Keratinocyte (primary cell): ENCODE data around the gene DMBX1. TPM values are rescaled to one million over a fixed set of nuclear protein-coding genes. Genes with fewer than 3 reads are reported as not detected.

ENCODE experiments used
- DNase-seq: peaks from one replicate; pipeline ENCODE4 v3.0.0-alpha.2; 2011; ENCODE audit warnings: low read depth, missing footprints, low spot score
- FAIRE-seq: peaks from 2 replicates; lab custom pipeline; 2011; peaks lifted over from hg19 to GRCh38; lab: Jason Lieb, UNC
- H2AFZ ChIP-seq: 2 replicates; pipeline ENCODE4 v1.6.0; 2012; ENCODE audit warnings: low read length, control low read depth, inconsistent platforms; ENCODE audit not compliant: control insufficient read depth
- H3K27ac ChIP-seq: 2 replicates; pipeline ENCODE4 v1.5.1; 2011; ENCODE audit warnings: low read length; ENCODE audit not compliant: control insufficient read depth, insufficient read depth
- H3K27me3 ChIP-seq: 3 replicates; pipeline ENCODE4 v1.6.0; 2011; ENCODE audit warnings: low read length; ENCODE audit not compliant: control insufficient read depth, insufficient read depth; ENCODE audit errors: extremely low read depth
- H3K36me3 ChIP-seq, 2 experiments: 2 replicates in 1 of 2; 3 replicates in 1 of 2; pipeline ENCODE4 v1.5.1; 2011; ENCODE audit warnings: low read length in 2 of 2, mild to moderate bottlenecking in 1 of 2; ENCODE audit not compliant: control insufficient read depth in 2 of 2, insufficient read depth in 2 of 2; ENCODE audit errors: extremely low read depth in 1 of 2
- H3K4me1 ChIP-seq: 3 replicates; pipeline ENCODE4 v1.5.1; 2011; ENCODE audit warnings: low read length; ENCODE audit not compliant: control insufficient read depth, insufficient read depth; ENCODE audit errors: extremely low read depth
- H3K4me2 ChIP-seq: 3 replicates; pipeline ENCODE4 v1.6.0; 2011; ENCODE audit warnings: low read depth, low read length; ENCODE audit not compliant: control insufficient read depth, insufficient read depth; ENCODE audit errors: extremely low read depth
- H3K4me3 ChIP-seq, 3 experiments: fragments of 200-600 bp in 1 of 3; sonication (generic) in 1 of 3; 2 replicates in 2 of 3; 3 replicates in 1 of 3; pipeline ENCODE4 v1.5.1; 2011 to 2016; ENCODE audit warnings: low read length in 3 of 3, mild to moderate bottlenecking in 3 of 3, control low read depth in 2 of 3, inconsistent platforms in 1 of 3, low read depth in 1 of 3, mixed read lengths in 1 of 3, mixed run types in 1 of 3, moderate library complexity in 1 of 3; ENCODE audit not compliant: control insufficient read depth in 2 of 3, insufficient read depth in 2 of 3; ENCODE audit errors: extremely low read depth in 1 of 3
- H3K79me2 ChIP-seq: 2 replicates; pipeline ENCODE4 v1.6.0; 2012; ENCODE audit warnings: low read length; ENCODE audit not compliant: control insufficient read depth, insufficient read depth
- H3K9ac ChIP-seq: 3 replicates; pipeline ENCODE4 v1.6.0; 2011; ENCODE audit warnings: low read length; ENCODE audit not compliant: control insufficient read depth, insufficient read depth; ENCODE audit errors: extremely low read depth
- H3K9me1 ChIP-seq: 3 replicates; pipeline ENCODE4 v1.6.0; 2011; ENCODE audit warnings: low read length; ENCODE audit not compliant: control insufficient read depth, insufficient read depth; ENCODE audit errors: extremely low read depth
- H3K9me3 ChIP-seq: 2 replicates; pipeline ENCODE4 v1.5.1; 2012; ENCODE audit warnings: low read depth, low read length; ENCODE audit not compliant: control insufficient read depth
- H4K20me1 ChIP-seq: 3 replicates; pipeline ENCODE4 v1.6.0; 2011; ENCODE audit warnings: low read length; ENCODE audit not compliant: control insufficient read depth, insufficient read depth; ENCODE audit errors: extremely low read depth
- EZH2 ChIP-seq: IDR thresholded peaks from one replicate; pipeline ENCODE4 v1.6.1; 2012; ENCODE audit warnings: inconsistent platforms, mild to moderate bottlenecking, low read length, moderate library complexity
- dilution Hi-C: fragments of 300-500 bp; cut with MboI; formaldehyde crosslinking; loops from one replicate; pipeline ENCODE4 v1.7.0; 2020; ENCODE audit warnings: low sequenced_read_pairs; ENCODE audit not compliant: extremely low pct_ligation_motif_present
- polyA plus RNA-seq, 5 experiments: library from polyadenylated mRNA; depleted of rRNA in 3 of 5; stranded (reverse) in 3 of 5; stranded (forward) in 1 of 5; unstranded in 1 of 5; fragments of >200 nt; gene quantifications; 1 replicate in 1 of 5; 2 replicates in 3 of 5; 3 replicates in 1 of 5; pipeline versions ENCODE4 v1.2.1 to v1.2.3, GENCODE V29; 2011 to 2012; ENCODE audit warnings: missing spikeins in 2 of 5, low read depth in 1 of 5, low replicate concordance in 1 of 5
- TF ChIP-seq, protein P1 (sequence below), 3 experiments: IDR thresholded peaks in 1 of 3; conservative IDR thresholded peaks in 1 of 3; optimal IDR thresholded peaks in 1 of 3; 2 replicates in 2 of 3; 3 replicates in 1 of 3; pipeline versions ENCODE3 to v1.5.1; 2011; ENCODE audit warnings: low read length in 3 of 3, mild to moderate bottlenecking in 3 of 3, moderate library complexity in 2 of 3, control low read depth in 1 of 3, inconsistent platforms in 1 of 3; ENCODE audit not compliant: insufficient read depth in 2 of 3; ENCODE audit errors: extremely low read depth in 1 of 3

DMBX1 gene
- polyA plus RNA-seq, 1 donor (not counting 4 experiments of a cell fraction or from before 2014, with no cell fraction given): not detected

GRCh38 chr1:46472498-46473181 is 17.0 kb upstream of the DMBX1 start:
- TF ChIP-seq, protein P1, sequence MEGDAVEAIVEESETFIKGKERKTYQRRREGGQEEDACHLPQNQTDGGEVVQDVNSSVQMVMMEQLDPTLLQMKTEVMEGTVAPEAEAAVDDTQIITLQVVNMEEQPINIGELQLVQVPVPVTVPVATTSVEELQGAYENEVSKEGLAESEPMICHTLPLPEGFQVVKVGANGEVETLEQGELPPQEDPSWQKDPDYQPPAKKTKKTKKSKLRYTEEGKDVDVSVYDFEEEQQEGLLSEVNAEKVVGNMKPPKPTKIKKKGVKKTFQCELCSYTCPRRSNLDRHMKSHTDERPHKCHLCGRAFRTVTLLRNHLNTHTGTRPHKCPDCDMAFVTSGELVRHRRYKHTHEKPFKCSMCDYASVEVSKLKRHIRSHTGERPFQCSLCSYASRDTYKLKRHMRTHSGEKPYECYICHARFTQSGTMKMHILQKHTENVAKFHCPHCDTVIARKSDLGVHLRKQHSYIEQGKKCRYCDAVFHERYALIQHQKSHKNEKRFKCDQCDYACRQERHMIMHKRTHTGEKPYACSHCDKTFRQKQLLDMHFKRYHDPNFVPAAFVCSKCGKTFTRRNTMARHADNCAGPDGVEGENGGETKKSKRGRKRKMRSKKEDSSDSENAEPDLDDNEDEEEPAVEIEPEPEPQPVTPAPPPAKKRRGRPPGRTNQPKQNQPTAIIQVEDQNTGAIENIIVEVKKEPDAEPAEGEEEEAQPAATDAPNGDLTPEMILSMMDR (optimal IDR thresholded peaks at IDR 0.05 in 1 of 3, IDR thresholded peaks at IDR 0.05 in 1 of 3, conservative IDR thresholded peaks at IDR 0.05 in 1 of 3; ENCODE audit: extremely low read depth in 1 of 3, insufficient read depth in 2 of 3, low read length in 3 of 3): no peak
- no peak for TF ChIP-seq EZH2
- dilution Hi-C loops: no loop called here
- Histone ChIP-seq H3K9ac (no peak overlapping the region), H3K9me3 (no peaks in the 10 kb centered on the region), H3K4me1 (no peaks in the 10 kb centered on the region), H3K9me1 (no peaks in the 10 kb centered on the region), H3K4me2 (no peak overlapping the region), H4K20me1 (no peaks in the 10 kb centered on the region), H3K79me2 (no peaks in the 10 kb centered on the region), H3K27me3 (peaks cover 30% of the 10 kb centered on the region), H3K27ac (no peak overlapping the region), H2AFZ (no peak overlapping the region), H3K36me3 (no peaks in the 10 kb centered on the region), H3K4me3 (no peak overlapping the region)
- DNase-seq (no peak), FAIRE-seq (no peak)

- Histone ChIP-seq H3K4me3 (no peak overlapping the region), H3K4me1 (no peaks in the 10 kb centered on the region), H3K36me3 (no peaks in the 10 kb centered on the region), H3K27ac (no peak overlapping the region), H2AFZ (no peak overlapping the region), H4K20me1 (no peaks in the 10 kb centered on the region), H3K27me3 (peaks cover 24% of the 10 kb centered on the region), H3K79me2 (no peaks in the 10 kb centered on the region), H3K9ac (no peak overlapping the region), H3K4me2 (no peak overlapping the region), H3K9me3 (no peaks in the 10 kb centered on the region), H3K9me1 (no peaks in the 10 kb centered on the region)
- no peak for FAIRE-seq
- TF ChIP-seq, protein P1 (optimal IDR thresholded peaks at IDR 0.05 in 1 of 3, IDR thresholded peaks at IDR 0.05 in 1 of 3, conservative IDR thresholded peaks at IDR 0.05 in 1 of 3; ENCODE audit: extremely low read depth in 1 of 3, insufficient read depth in 2 of 3, low read length in 3 of 3): no peak
- no peak for TF ChIP-seq EZH2
- no peak for DNase-seq
- dilution Hi-C loops: no loop called here
These were observed 15.6 kb upstream of the DMBX1 start for GRCh38 chr1:46473991-46474390.
